GM23338 (cell line): ENCODE data around the gene DIAPH3. TPM values are rescaled to one million over a fixed set of nuclear protein-coding genes. Genes with fewer than 3 reads are reported as not detected.

Experiments used
- ATAC-seq: fragments of 200-7000 bp; cut with Tn5 transposase; 3 replicates; pipeline ENCODE4 v1.9.1; 2020
- DNase-seq: peaks from one replicate; pipeline ENCODE4 v3.0.0-alpha.2; 2015; ENCODE audit warnings: low spot score
- H2AFZ ChIP-seq: fragments of 200-600 bp; sonication (generic); 2 replicates; pipeline ENCODE4 v1.8.0; 2016; ENCODE audit warnings: antibody characterized with exemption, mild to moderate bottlenecking, moderate library complexity
- H3F3A ChIP-seq: fragments of 200-600 bp; sonication (generic); replicated peaks from 2 replicates; pipeline ENCODE4 v1.8.0; 2017; ENCODE audit warnings: antibody characterized with exemption, mixed run types, low read depth
- H3K27ac ChIP-seq: fragments of 200-600 bp; sonication (generic); 2 replicates; pipeline ENCODE4 v1.6.1; 2016; ENCODE audit warnings: low read depth
- H3K27me3 ChIP-seq: fragments of 200-600 bp; sonication (generic); 2 replicates; pipeline ENCODE4 v1.8.0; 2016; ENCODE audit warnings: mild to moderate bottlenecking, mixed run types, moderate library complexity; ENCODE audit not compliant: insufficient read depth
- H3K36me3 ChIP-seq: fragments of 200-600 bp; sonication (generic); 2 replicates; pipeline ENCODE4 v1.8.0; 2016; ENCODE audit warnings: mild to moderate bottlenecking; ENCODE audit not compliant: insufficient read depth
- H3K4me1 ChIP-seq: fragments of 200-600 bp; sonication (generic); 2 replicates; pipeline ENCODE4 v1.8.0; 2016; ENCODE audit warnings: mild to moderate bottlenecking, moderate library complexity; ENCODE audit not compliant: insufficient read depth
- H3K4me2 ChIP-seq: fragments of 200-600 bp; sonication (generic); 2 replicates; pipeline ENCODE4 v1.7.1; 2017; ENCODE audit warnings: mixed run types
- H3K4me3 ChIP-seq: fragments of 200-600 bp; sonication (generic); 2 replicates; pipeline ENCODE4 v1.6.1; 2016; ENCODE audit warnings: mixed run types
- H3K79me2 ChIP-seq: fragments of 200-600 bp; sonication (generic); replicated peaks from 2 replicates; pipeline ENCODE4 v1.8.0; 2017; ENCODE audit warnings: mild to moderate bottlenecking; ENCODE audit not compliant: insufficient read depth
- H3K9me2 ChIP-seq: fragments of 200-600 bp; sonication (generic); 2 replicates; pipeline ENCODE4 v1.8.0; 2017; ENCODE audit not compliant: insufficient read depth
- H4K20me1 ChIP-seq: fragments of 200-600 bp; sonication (generic); replicated peaks from 2 replicates; pipeline ENCODE4 v1.8.0; 2017; ENCODE audit warnings: mild to moderate bottlenecking; ENCODE audit not compliant: insufficient read depth
- H3K27ac Mint-ChIP-seq: 2 replicates; pipeline ENCODE4 v1.8.0; 2020; ENCODE audit warnings: inconsistent platforms, mild to moderate bottlenecking, moderate library complexity, mixed read lengths
- H3K27me3 Mint-ChIP-seq: 3 replicates; pipeline ENCODE4 v1.8.0; 2022; ENCODE audit warnings: low read depth, mild to moderate bottlenecking, moderate library complexity, mixed read lengths, inconsistent platforms; ENCODE audit not compliant: insufficient read depth, poor library complexity
- H3K36me3 Mint-ChIP-seq: 3 replicates; pipeline ENCODE4 v1.8.0; 2021; ENCODE audit warnings: low read depth, mild to moderate bottlenecking, inconsistent platforms, moderate library complexity, mixed read lengths
- H3K4me1 Mint-ChIP-seq: 3 replicates; pipeline ENCODE4 v1.8.0; 2020; ENCODE audit warnings: mild to moderate bottlenecking, inconsistent platforms, mixed read lengths
- H3K4me3 Mint-ChIP-seq: 3 replicates; pipeline ENCODE4 v1.8.0; 2021; ENCODE audit warnings: moderate library complexity, mild to moderate bottlenecking, inconsistent platforms, mixed read lengths
- H3K9me3 Mint-ChIP-seq: 3 replicates; pipeline ENCODE4 v1.8.0; 2020; ENCODE audit warnings: moderate library complexity, mild to moderate bottlenecking, inconsistent platforms, mixed read lengths
- CREB1 ChIP-seq: fragments of 250-450 bp; sonication (Bioruptor Pico); IDR thresholded peaks from 2 replicates; pipeline ENCODE4 v1.5.0; 2020; ENCODE audit warnings: low read depth, mild to moderate bottlenecking, moderate library complexity
- EZH2 ChIP-seq: fragments of 200-600 bp; sonication (generic); IDR thresholded peaks from one replicate; pipeline ENCODE4 v1.8.0; 2017; ENCODE audit warnings: antibody characterized with exemption, mild to moderate bottlenecking, low read depth; ENCODE audit not compliant: unreplicated experiment
- EZH2phosphoT487 ChIP-seq: fragments of 200-600 bp; sonication (generic); IDR thresholded peaks from one replicate; pipeline ENCODE4 v1.8.1; 2018; ENCODE audit warnings: antibody characterized with exemption; ENCODE audit not compliant: unreplicated experiment
- JUNB ChIP-seq: IDR thresholded peaks from one replicate; pipeline ENCODE4 v1.6.1; 2016; ENCODE audit warnings: antibody characterized with exemption; ENCODE audit not compliant: unreplicated experiment
- NANOG ChIP-seq: IDR thresholded peaks from 2 replicates; pipeline ENCODE4 v1.6.1; 2016; ENCODE audit warnings: antibody characterized with exemption, borderline replicate concordance
- POLR2AphosphoS5 ChIP-seq: IDR thresholded peaks from 2 replicates; pipeline ENCODE4 v1.6.1; 2016; ENCODE audit warnings: antibody characterized with exemption, low read depth
- STAT1 ChIP-seq: IDR thresholded peaks from one replicate; pipeline ENCODE4 v1.6.1; 2016; ENCODE audit warnings: antibody characterized with exemption; ENCODE audit not compliant: unreplicated experiment
- ZNF114 ChIP-seq: fragments of 250-450 bp; sonication (Bioruptor Pico); IDR thresholded peaks from 2 replicates; pipeline ENCODE4 v1.5.0; 2020; ENCODE audit warnings: mild to moderate bottlenecking, moderate library complexity
- ZNF331 ChIP-seq: fragments of 250-450 bp; sonication (Bioruptor Pico); IDR thresholded peaks from 2 replicates; pipeline ENCODE4 v1.5.0; 2020; ENCODE audit warnings: low read depth, mild to moderate bottlenecking, moderate library complexity
- polyA plus RNA-seq: library from polyadenylated mRNA; unstranded; fragments of >200 nt; fragmentation: Nextera tagmentation; extraction: Ambion mirVana; gene quantifications from 2 replicates; pipeline ENCODE4 v1.2.1, GENCODE V29; 2016
- total RNA-seq: library from RNA; depleted of rRNA; stranded (reverse); fragments of >200 nt; shearing (Covaris generic); gene quantifications from 2 replicates; pipeline ENCODE4 v1.2.3, GENCODE V29; 2014
- TF ChIP-seq, protein P1 (sequence below): fragments of 250-450 bp; sonication (Bioruptor Pico); IDR thresholded peaks from 2 replicates; pipeline ENCODE4 v1.5.0; 2020; ENCODE audit warnings: mild to moderate bottlenecking, moderate library complexity
- TF ChIP-seq, protein P2 (sequence below): IDR thresholded peaks from one replicate; pipeline ENCODE4 v1.6.1; 2018; ENCODE audit warnings: antibody characterized with exemption; ENCODE audit not compliant: unreplicated experiment
- TF ChIP-seq, protein P3 (sequence below): IDR thresholded peaks from 2 replicates; pipeline ENCODE4 v1.6.1; 2016; ENCODE audit warnings: antibody characterized with exemption

The DIAPH3 gene
- total and polyA plus RNA-seq, 2 experiments from 2014 or later: 23.4 to 30.2 TPM

DNA sequence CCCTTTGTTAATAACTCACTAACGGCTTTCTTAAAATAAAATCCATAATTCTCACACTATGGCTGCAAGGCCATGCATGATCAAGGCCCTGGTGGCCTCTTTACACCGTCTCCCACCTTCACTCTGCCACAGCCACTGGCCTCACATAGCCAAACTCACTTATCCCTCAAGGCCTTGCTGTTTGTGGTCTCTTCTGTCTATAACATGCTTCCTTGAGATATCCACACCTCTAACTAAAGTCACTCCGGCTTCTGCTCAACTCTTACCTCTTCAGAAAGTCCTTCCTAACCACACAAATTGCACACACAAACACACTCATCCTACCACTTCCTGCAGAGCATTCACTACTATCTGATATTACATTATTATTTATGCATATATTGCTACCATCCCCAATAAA is 262.5 kb downstream of the DIAPH3 start:
- no peaks in the 10 kb centered on the region for H3K9me2 ChIP-seq
- Mint-ChIP-seq H3K27ac (no peak overlapping the region), H3K27me3 (no peaks in the 10 kb centered on the region), H3K4me3 (no peak overlapping the region), H3K9me3 (no peaks in the 10 kb centered on the region), H3K4me1 (no peaks in the 10 kb centered on the region), H3K36me3 (no peaks in the 10 kb centered on the region)
- H4K20me1 ChIP-seq: no peaks in the 10 kb centered on the region
- TF ChIP-seq POLR2AphosphoS5: no peak
- no peak for TF ChIP-seq ZNF331 (CRISPR knock-in tag)
- no peaks in the 10 kb centered on the region for H3F3A ChIP-seq
- H3K79me2 ChIP-seq: no peaks in the 10 kb centered on the region
- no peak overlapping the region for H3K27ac ChIP-seq
- ATAC-seq (no peak), DNase-seq (no peak)
- H3K4me3 ChIP-seq: no peak overlapping the region
- no peaks in the 10 kb centered on the region; the same call in 1 of the 2 replicates for H3K36me3 ChIP-seq
- H3K4me1 ChIP-seq: no peaks in the 10 kb centered on the region
- H3K4me2 ChIP-seq: no peak overlapping the region
- H2AFZ ChIP-seq: no peak overlapping the region
- H3K27me3 ChIP-seq: no peaks in the 10 kb centered on the region

DNA sequence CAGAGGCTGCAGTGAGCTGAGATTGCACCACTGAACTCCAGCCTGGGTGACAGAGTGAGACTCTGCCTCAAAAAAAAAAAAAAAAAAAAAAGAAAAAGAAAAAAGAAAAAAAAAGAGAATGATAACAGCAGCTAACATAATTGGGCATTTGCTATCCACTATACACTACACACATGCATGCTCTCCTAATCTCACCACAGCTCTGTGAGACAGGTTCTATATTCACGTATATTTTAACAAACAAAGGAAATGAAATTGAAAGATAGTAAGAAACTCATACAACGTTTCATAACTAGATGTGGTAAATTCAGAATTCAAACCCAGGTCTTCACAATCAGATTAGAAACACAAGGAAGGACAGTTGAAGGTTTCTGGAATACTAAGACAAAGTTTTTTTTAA is 265.7 kb downstream of the DIAPH3 start:
- H3K27me3 Mint-ChIP-seq: no peaks in the 10 kb centered on the region
- TF ChIP-seq ZNF331 (CRISPR knock-in tag) (no peak), CREB1 (CRISPR knock-in tag) (no peak), STAT1 (no peak), NANOG (no peak), EZH2phosphoT487 (no peak), EZH2 (no peak), POLR2AphosphoS5 (no peak), JUNB (no peak), ZNF114 (no peak)
- TF ChIP-seq, protein P1, sequence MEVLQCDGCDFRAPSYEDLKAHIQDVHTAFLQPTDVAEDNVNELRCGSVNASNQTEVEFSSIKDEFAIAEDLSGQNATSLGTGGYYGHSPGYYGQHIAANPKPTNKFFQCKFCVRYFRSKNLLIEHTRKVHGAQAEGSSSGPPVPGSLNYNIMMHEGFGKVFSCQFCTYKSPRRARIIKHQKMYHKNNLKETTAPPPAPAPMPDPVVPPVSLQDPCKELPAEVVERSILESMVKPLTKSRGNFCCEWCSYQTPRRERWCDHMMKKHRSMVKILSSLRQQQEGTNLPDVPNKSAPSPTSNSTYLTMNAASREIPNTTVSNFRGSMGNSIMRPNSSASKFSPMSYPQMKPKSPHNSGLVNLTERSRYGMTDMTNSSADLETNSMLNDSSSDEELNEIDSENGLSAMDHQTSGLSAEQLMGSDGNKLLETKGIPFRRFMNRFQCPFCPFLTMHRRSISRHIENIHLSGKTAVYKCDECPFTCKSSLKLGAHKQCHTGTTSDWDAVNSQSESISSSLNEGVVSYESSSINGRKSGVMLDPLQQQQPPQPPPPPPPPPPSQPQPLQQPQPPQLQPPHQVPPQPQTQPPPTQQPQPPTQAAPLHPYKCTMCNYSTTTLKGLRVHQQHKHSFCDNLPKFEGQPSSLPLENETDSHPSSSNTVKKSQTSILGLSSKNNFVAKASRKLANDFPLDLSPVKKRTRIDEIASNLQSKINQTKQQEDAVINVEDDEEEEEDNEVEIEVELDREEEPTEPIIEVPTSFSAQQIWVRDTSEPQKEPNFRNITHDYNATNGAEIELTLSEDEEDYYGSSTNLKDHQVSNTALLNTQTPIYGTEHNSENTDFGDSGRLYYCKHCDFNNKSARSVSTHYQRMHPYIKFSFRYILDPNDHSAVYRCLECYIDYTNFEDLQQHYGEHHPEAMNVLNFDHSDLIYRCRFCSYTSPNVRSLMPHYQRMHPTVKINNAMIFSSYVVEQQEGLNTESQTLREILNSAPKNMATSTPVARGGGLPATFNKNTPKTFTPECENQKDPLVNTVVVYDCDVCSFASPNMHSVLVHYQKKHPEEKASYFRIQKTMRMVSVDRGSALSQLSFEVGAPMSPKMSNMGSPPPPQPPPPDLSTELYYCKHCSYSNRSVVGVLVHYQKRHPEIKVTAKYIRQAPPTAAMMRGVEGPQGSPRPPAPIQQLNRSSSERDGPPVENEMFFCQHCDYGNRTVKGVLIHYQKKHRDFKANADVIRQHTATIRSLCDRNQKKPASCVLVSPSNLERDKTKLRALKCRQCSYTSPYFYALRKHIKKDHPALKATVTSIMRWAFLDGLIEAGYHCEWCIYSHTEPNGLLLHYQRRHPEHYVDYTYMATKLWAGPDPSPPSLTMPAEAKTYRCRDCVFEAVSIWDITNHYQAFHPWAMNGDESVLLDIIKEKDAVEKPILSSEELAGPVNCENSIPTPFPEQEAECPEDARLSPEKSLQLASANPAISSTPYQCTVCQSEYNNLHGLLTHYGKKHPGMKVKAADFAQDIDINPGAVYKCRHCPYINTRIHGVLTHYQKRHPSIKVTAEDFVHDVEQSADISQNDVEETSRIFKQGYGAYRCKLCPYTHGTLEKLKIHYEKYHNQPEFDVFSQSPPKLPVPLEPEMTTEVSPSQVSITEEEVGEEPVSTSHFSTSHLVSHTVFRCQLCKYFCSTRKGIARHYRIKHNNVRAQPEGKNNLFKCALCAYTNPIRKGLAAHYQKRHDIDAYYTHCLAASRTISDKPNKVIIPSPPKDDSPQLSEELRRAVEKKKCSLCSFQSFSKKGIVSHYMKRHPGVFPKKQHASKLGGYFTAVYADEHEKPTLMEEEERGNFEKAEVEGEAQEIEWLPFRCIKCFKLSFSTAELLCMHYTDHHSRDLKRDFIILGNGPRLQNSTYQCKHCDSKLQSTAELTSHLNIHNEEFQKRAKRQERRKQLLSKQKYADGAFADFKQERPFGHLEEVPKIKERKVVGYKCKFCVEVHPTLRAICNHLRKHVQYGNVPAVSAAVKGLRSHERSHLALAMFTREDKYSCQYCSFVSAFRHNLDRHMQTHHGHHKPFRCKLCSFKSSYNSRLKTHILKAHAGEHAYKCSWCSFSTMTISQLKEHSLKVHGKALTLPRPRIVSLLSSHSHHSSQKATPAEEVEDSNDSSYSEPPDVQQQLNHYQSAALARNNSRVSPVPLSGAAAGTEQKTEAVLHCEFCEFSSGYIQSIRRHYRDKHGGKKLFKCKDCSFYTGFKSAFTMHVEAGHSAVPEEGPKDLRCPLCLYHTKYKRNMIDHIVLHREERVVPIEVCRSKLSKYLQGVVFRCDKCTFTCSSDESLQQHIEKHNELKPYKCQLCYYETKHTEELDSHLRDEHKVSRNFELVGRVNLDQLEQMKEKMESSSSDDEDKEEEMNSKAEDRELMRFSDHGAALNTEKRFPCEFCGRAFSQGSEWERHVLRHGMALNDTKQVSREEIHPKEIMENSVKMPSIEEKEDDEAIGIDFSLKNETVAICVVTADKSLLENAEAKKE (CRISPR knock-in tag): no peak
- TF ChIP-seq, protein P2, sequence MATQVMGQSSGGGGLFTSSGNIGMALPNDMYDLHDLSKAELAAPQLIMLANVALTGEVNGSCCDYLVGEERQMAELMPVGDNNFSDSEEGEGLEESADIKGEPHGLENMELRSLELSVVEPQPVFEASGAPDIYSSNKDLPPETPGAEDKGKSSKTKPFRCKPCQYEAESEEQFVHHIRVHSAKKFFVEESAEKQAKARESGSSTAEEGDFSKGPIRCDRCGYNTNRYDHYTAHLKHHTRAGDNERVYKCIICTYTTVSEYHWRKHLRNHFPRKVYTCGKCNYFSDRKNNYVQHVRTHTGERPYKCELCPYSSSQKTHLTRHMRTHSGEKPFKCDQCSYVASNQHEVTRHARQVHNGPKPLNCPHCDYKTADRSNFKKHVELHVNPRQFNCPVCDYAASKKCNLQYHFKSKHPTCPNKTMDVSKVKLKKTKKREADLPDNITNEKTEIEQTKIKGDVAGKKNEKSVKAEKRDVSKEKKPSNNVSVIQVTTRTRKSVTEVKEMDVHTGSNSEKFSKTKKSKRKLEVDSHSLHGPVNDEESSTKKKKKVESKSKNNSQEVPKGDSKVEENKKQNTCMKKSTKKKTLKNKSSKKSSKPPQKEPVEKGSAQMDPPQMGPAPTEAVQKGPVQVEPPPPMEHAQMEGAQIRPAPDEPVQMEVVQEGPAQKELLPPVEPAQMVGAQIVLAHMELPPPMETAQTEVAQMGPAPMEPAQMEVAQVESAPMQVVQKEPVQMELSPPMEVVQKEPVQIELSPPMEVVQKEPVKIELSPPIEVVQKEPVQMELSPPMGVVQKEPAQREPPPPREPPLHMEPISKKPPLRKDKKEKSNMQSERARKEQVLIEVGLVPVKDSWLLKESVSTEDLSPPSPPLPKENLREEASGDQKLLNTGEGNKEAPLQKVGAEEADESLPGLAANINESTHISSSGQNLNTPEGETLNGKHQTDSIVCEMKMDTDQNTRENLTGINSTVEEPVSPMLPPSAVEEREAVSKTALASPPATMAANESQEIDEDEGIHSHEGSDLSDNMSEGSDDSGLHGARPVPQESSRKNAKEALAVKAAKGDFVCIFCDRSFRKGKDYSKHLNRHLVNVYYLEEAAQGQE: no peak
- TF ChIP-seq, protein P3, sequence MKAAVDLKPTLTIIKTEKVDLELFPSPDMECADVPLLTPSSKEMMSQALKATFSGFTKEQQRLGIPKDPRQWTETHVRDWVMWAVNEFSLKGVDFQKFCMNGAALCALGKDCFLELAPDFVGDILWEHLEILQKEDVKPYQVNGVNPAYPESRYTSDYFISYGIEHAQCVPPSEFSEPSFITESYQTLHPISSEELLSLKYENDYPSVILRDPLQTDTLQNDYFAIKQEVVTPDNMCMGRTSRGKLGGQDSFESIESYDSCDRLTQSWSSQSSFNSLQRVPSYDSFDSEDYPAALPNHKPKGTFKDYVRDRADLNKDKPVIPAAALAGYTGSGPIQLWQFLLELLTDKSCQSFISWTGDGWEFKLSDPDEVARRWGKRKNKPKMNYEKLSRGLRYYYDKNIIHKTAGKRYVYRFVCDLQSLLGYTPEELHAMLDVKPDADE: no peak

More for the DNA sequence above, 265.7 kb downstream of the DIAPH3 start:
- ATAC-seq: no peak
- H3K4me1 ChIP-seq: no peaks in the 10 kb centered on the region; the same call in 1 of the 2 replicates
- no peaks in the 10 kb centered on the region; the same call in 1 of the 2 replicates for H3K36me3 ChIP-seq
- Mint-ChIP-seq H3K36me3 (no peaks in the 10 kb centered on the region), H3K4me1 (peaks cover 6% of the 10 kb centered on the region; the same call in 2 of the 3 replicates), H3K4me3 (no peak overlapping the region), H3K9me3 (no peaks in the 10 kb centered on the region), H3K27ac (no peak overlapping the region; the same call in 1 of the 2 replicates)
- H3K4me3 ChIP-seq: no peak overlapping the region
- H3K9me2 ChIP-seq: no peaks in the 10 kb centered on the region
- no peaks in the 10 kb centered on the region for H3K27me3 ChIP-seq
- no peak for DNase-seq
- H3F3A ChIP-seq: no peaks in the 10 kb centered on the region
- H3K27ac ChIP-seq: no peak overlapping the region
- no peaks in the 10 kb centered on the region for H4K20me1 ChIP-seq
- no peaks in the 10 kb centered on the region for H3K79me2 ChIP-seq
- no peak overlapping the region for H2AFZ ChIP-seq
- H3K4me2 ChIP-seq: no peak overlapping the region
